H9 (cell line): ENCODE data around the gene SH3GL1. TPM values are rescaled to one million over a fixed set of nuclear protein-coding genes. Genes with fewer than 3 reads are reported as not detected.

Experiments
- DNase-seq: peaks from one replicate; pipeline ENCODE4 v3.0.0-alpha.2; 2017
- H2AFZ ChIP-seq: one replicate; pipeline ENCODE4 v1.6.1; 2013; ENCODE audit warnings: mild to moderate bottlenecking, low read length, control low read depth, moderate library complexity
- H2AK5ac ChIP-seq: 2 replicates; pipeline ENCODE4 v1.6.1; 2013; ENCODE audit warnings: low read length, control low read depth, mixed read lengths; ENCODE audit not compliant: insufficient read length
- H2BK120ac ChIP-seq: one replicate; pipeline ENCODE4 v1.6.1; 2013; ENCODE audit warnings: low read depth, mild to moderate bottlenecking, low read length, control low read depth, inconsistent platforms; ENCODE audit not compliant: poor library complexity, severe bottlenecking
- H2BK12ac ChIP-seq: 2 replicates; pipeline ENCODE4 v1.6.1; 2013; ENCODE audit warnings: low read length, control low read depth, mixed read lengths, low read depth; ENCODE audit not compliant: insufficient read length
- H2BK15ac ChIP-seq: 2 replicates; pipeline ENCODE4 v1.6.1; 2013; ENCODE audit warnings: low read depth, low read length, control low read depth
- H2BK20ac ChIP-seq: one replicate; pipeline ENCODE4 v1.6.1; 2013; ENCODE audit warnings: low read depth, mild to moderate bottlenecking, low read length, control low read depth, inconsistent platforms; ENCODE audit not compliant: poor library complexity, severe bottlenecking
- H2BK5ac ChIP-seq: 2 replicates; pipeline ENCODE4 v1.6.1; 2013; ENCODE audit warnings: low read length, control low read depth, mixed read lengths; ENCODE audit not compliant: insufficient read length
- H3K14ac ChIP-seq: 2 replicates; pipeline ENCODE4 v1.6.1; 2013; ENCODE audit warnings: low read length, control low read depth; ENCODE audit not compliant: insufficient read depth
- H3K18ac ChIP-seq: 2 replicates; pipeline ENCODE4 v1.6.1; 2013; ENCODE audit warnings: low read depth, mild to moderate bottlenecking, mixed read lengths, low read length, control low read depth; ENCODE audit not compliant: insufficient read length
- H3K23ac ChIP-seq: 2 replicates; pipeline ENCODE4 v1.6.1; 2013; ENCODE audit warnings: low read length, control low read depth, mixed read lengths, low read depth; ENCODE audit not compliant: insufficient read length
- H3K23me2 ChIP-seq: 2 replicates; pipeline ENCODE4 v1.6.1; 2013; ENCODE audit warnings: low read depth, mild to moderate bottlenecking, mixed read lengths, low read length, control low read depth; ENCODE audit not compliant: insufficient read length, poor library complexity, severe bottlenecking
- H3K27ac ChIP-seq: 2 replicates; pipeline ENCODE4 v1.5.1; 2013; ENCODE audit warnings: low read length, control low read depth, mixed read lengths, low read depth; ENCODE audit not compliant: insufficient read length
- H3K27me3 ChIP-seq: 2 replicates; pipeline ENCODE4 v1.6.1; 2013; ENCODE audit warnings: low read length, control low read depth, inconsistent platforms; ENCODE audit not compliant: insufficient read depth
- H3K4ac ChIP-seq: 2 replicates; pipeline ENCODE4 v1.6.1; 2013; ENCODE audit warnings: low read depth, mild to moderate bottlenecking, control low read depth, inconsistent platforms, low read length, moderate library complexity
- H3K4me1 ChIP-seq: 2 replicates; pipeline ENCODE4 v1.6.1; 2013; ENCODE audit warnings: low read length, control low read depth, inconsistent platforms; ENCODE audit not compliant: insufficient read depth
- H3K4me2 ChIP-seq: 2 replicates; pipeline ENCODE4 v1.6.1; 2013; ENCODE audit warnings: low read length, control low read depth, mixed read lengths; ENCODE audit not compliant: insufficient read length, insufficient read depth
- H3K56ac ChIP-seq: 2 replicates; pipeline ENCODE4 v1.6.1; 2013; ENCODE audit warnings: low read depth, mild to moderate bottlenecking, mixed read lengths, low read length, control low read depth; ENCODE audit not compliant: insufficient read length
- H3K79me1 ChIP-seq: 2 replicates; pipeline ENCODE4 v1.6.1; 2013; ENCODE audit warnings: low read depth, mild to moderate bottlenecking, moderate library complexity, low read length, control low read depth, inconsistent platforms; ENCODE audit not compliant: insufficient read depth, poor library complexity, severe bottlenecking
- H3K79me2 ChIP-seq: 2 replicates; pipeline ENCODE4 v1.6.1; 2013; ENCODE audit warnings: low read length, control low read depth, inconsistent platforms; ENCODE audit not compliant: insufficient read depth
- H3K9ac ChIP-seq: 2 replicates; pipeline ENCODE4 v1.6.1; 2013; ENCODE audit warnings: low read length, control low read depth, mixed read lengths; ENCODE audit not compliant: insufficient read length; ENCODE audit errors: extremely low read depth
- H3K9me3 ChIP-seq: one replicate; pipeline ENCODE4 v1.6.1; 2013; ENCODE audit warnings: low read depth, low read length, inconsistent platforms; ENCODE audit not compliant: control insufficient read depth
- H3T11ph ChIP-seq: one replicate; pipeline ENCODE4 v1.6.1; 2013; ENCODE audit warnings: mild to moderate bottlenecking, low read length, control low read depth, inconsistent platforms
- H4K20me1 ChIP-seq: one replicate; pipeline ENCODE4 v1.6.1; 2013; ENCODE audit not compliant: control insufficient read depth, insufficient read length, insufficient read depth
- H4K5ac ChIP-seq: 2 replicates; pipeline ENCODE4 v1.6.1; 2013; ENCODE audit warnings: low read depth, mild to moderate bottlenecking, mixed read lengths, low read length, control low read depth; ENCODE audit not compliant: insufficient read length
- H4K8ac ChIP-seq: replicated peaks from 2 replicates; pipeline ENCODE4 v1.6.1; 2013; ENCODE audit warnings: low read length, control low read depth, mixed read lengths, low read depth; ENCODE audit not compliant: insufficient read length
- H4K91ac ChIP-seq: 2 replicates; pipeline ENCODE4 v1.6.1; 2013; ENCODE audit warnings: low read depth, mild to moderate bottlenecking, moderate library complexity, mixed read lengths, low read length, control low read depth; ENCODE audit not compliant: insufficient read length
- H3K27ac Mint-ChIP-seq, 3 experiments: 2 replicates in 2 of 3; 3 replicates in 1 of 3; pipeline ENCODE4 v1.8.0; 2020 to 2021; ENCODE audit warnings: mixed read lengths in 3 of 3, mild to moderate bottlenecking in 1 of 3, moderate library complexity in 1 of 3
- H3K27me3 Mint-ChIP-seq: 2 replicates; pipeline ENCODE4 v1.8.0; 2021; ENCODE audit warnings: low read depth, mild to moderate bottlenecking, moderate library complexity, mixed read lengths
- H3K36me3 Mint-ChIP-seq, 3 experiments: 2 replicates in 2 of 3; 3 replicates in 1 of 3; pipeline ENCODE4 v1.8.0; 2020 to 2021; ENCODE audit warnings: low read depth in 3 of 3, mixed read lengths in 3 of 3; ENCODE audit not compliant: insufficient read depth in 1 of 3
- H3K4me1 Mint-ChIP-seq, 2 experiments: 2 replicates each; pipeline ENCODE4 v1.8.0; 2020; ENCODE audit warnings: mixed read lengths in 2 of 2
- H3K4me3 Mint-ChIP-seq, 2 experiments: 2 replicates in 1 of 2; 3 replicates in 1 of 2; pipeline ENCODE4 v1.8.0; 2020 to 2021; ENCODE audit warnings: mild to moderate bottlenecking in 2 of 2, mixed read lengths in 2 of 2, moderate library complexity in 1 of 2
- H3K9me3 Mint-ChIP-seq, 2 experiments: 2 replicates in 1 of 2; 3 replicates in 1 of 2; pipeline ENCODE4 v1.8.0; 2020; ENCODE audit warnings: mild to moderate bottlenecking in 2 of 2, mixed read lengths in 2 of 2, moderate library complexity in 1 of 2
- CTCF ChIP-seq: fragments of 200-600 bp; sonication (generic); conservative IDR thresholded peaks from 3 replicates; pipeline ENCODE4 v1.8.0; 2021; ENCODE audit warnings: antibody characterized with exemption, mild to moderate bottlenecking
- WGBS: extraction: QIAGEN DNeasy Blood & Tissue Kit; methylation state at CpG from one replicate; pipeline ENCODE4 v1.1.7; 2013; ENCODE audit warnings: missing lambda C conversion rate, low lambda C conversion rate, mixed read lengths; ENCODE audit not compliant: insufficient read length; ENCODE audit errors: extremely low coverage; 5-methylcytosine and 5-hydroxymethylcytosine counted together
- total RNA-seq: library from RNA; stranded (reverse); gene quantifications from 2 replicates; pipeline ENCODE4 v1.2.1, GENCODE V29; 2021

Gene SH3GL1
- total RNA-seq, 1 experiment from 2014 or later, result 85.5 TPM

- WGBS, result no CpG with 5 or more reads among the region's 20 CpGs
- H3K4me1 ChIP-seq, result no peaks in the 10 kb centered on the region; the same call in 1 of the 2 replicates
Measured at GRCh38 chr19:4391701-4392483, 8.5 kb downstream of the SH3GL1 start.

More at GRCh38 chr19:4391701-4392483, 8.5 kb downstream of the SH3GL1 start:
- Histone ChIP-seq H2BK5ac (no peak overlapping the region), H3K23me2 (no peaks in the 10 kb centered on the region), H2BK120ac (no peak overlapping the region), H3K9me3 (no peaks in the 10 kb centered on the region), H3K18ac (no peak overlapping the region), H3K14ac (no peak overlapping the region), H4K8ac (no peak overlapping the region), H3K4ac (no peak overlapping the region), H3K4me2 (no peak overlapping the region), H2BK12ac (no peak overlapping the region), H3K79me1 (peaks cover 6% of the 10 kb centered on the region), H3T11ph (no peak overlapping the region), H3K23ac (no peak overlapping the region), H4K5ac (no peak overlapping the region), H3K56ac (no peak overlapping the region), H2AK5ac (no peak overlapping the region), H3K9ac (no peak overlapping the region), H2BK20ac (no peak overlapping the region), H3K27ac (no peak overlapping the region), H3K27me3 (no peaks in the 10 kb centered on the region), H4K20me1 (no peaks in the 10 kb centered on the region), H3K79me2 (peaks cover 20% of the 10 kb centered on the region; the same call in 1 of the 2 replicates), H2AFZ (no peak overlapping the region), H4K91ac (no peak overlapping the region), H2BK15ac (no peak overlapping the region)
- Mint-ChIP-seq H3K9me3 (no peaks in the 10 kb centered on the region), H3K27ac (no peak overlapping the region; a peak in 1 of 7 replicates), H3K27me3 (no peaks in the 10 kb centered on the region; the same call in 1 of the 2 replicates), H3K4me1 (peaks cover 46 to 67% of the 10 kb centered on the region in 2 experiments), H3K4me3 (no peak overlapping the region), H3K36me3 (peaks cover 7 to 27% (median 24%) of the 10 kb centered on the region in 3 experiments; a peak in 6 of 7 replicates)
- DNase-seq, result no peak
- no peak for TF ChIP-seq CTCF
